Left ventricle myocardium inferior (tissue), 1 donor: ENCODE data around the gene MFSD6L. TPM values are rescaled to one million over a fixed set of nuclear protein-coding genes. Genes with fewer than 3 reads are reported as not detected.

ENCODE experiments used
- DNase-seq: peaks from one replicate; pipeline ENCODE4 v3.0.0-alpha.2; 2020
- H3K27ac ChIP-seq: fragments of 200-600 bp; replicated peaks from 2 replicates; pipeline ENCODE4 v1.8.0; 2021
- H3K27me3 ChIP-seq: fragments of 200-600 bp; 2 replicates; pipeline ENCODE4 v1.8.0; 2021; ENCODE audit warnings: low read depth
- H3K36me3 ChIP-seq: fragments of 200-600 bp; 2 replicates; pipeline ENCODE4 v1.8.0; 2021
- H3K4me1 ChIP-seq: fragments of 200-600 bp; 2 replicates; pipeline ENCODE4 v1.8.0; 2021
- H3K4me3 ChIP-seq: fragments of 200-600 bp; 2 replicates; pipeline ENCODE4 v1.8.0; 2021; ENCODE audit warnings: mild to moderate bottlenecking, moderate library complexity
- H3K9me3 ChIP-seq: fragments of 200-600 bp; replicated peaks from 2 replicates; pipeline ENCODE4 v1.8.0; 2021
- CTCF ChIP-seq: fragments of 200-600 bp; IDR thresholded peaks from 2 replicates; pipeline ENCODE4 v1.8.0; 2021; ENCODE audit warnings: antibody characterized with exemption, mild to moderate bottlenecking, borderline replicate concordance
- intact Hi-C: fragments of 100-400 bp; cut with micrococcal nuclease; formaldehyde crosslinking; loops from one replicate; pipeline ENCODE4 v1.11.0; 2022
- long read RNA-seq: library from polyadenylated mRNA; unstranded; transcript quantifications from one replicate; pipeline ENCODE4 v2.0.0, GENCODE V29; 2021
- total RNA-seq: library from RNA; stranded (reverse); fragmentation: NEBNext Ultra II Directional; extraction: Animal tissue kit (Norgen Biotek cat#: 25700); gene quantifications from one replicate; pipeline ENCODE4 v1.2.1, GENCODE V29; 2021
- donor health status: DM: no; HTN: yes; CAD: no; lungs with severe emphysema.

Gene MFSD6L
- not detected for total RNA-seq
- long read RNA-seq, result 0 reads

GRCh38 chr17:8798846-8799569 is at the start of gene MFSD6L:
Gene MFSD6L (minus strand): TSS chr17:8799365. CDS start chr17:8799120, 245 bp downstream.
- no peaks in the 10 kb centered on the region for H3K36me3 ChIP-seq
- H3K27ac ChIP-seq, result no peak within 1 kb of the TSS
- no peaks in the 10 kb centered on the region for H3K9me3 ChIP-seq
- peaks cover 9% of the 10 kb centered on the region for H3K4me1 ChIP-seq
- H3K27me3 ChIP-seq, result peaks cover 14% of the 10 kb centered on the region
- DNase-seq, result no peak
- intact Hi-C loops, result no loop called here
- TF ChIP-seq CTCF, result peak; percentile 37
- H3K4me3 ChIP-seq, result peak within 1 kb of the TSS; percentile 11

GRCh38 chr17:8847891-8848290 is 48.7 kb upstream of the MFSD6L start:
- no peak for DNase-seq
- intact Hi-C loops, result no loop called here
- Histone ChIP-seq H3K27me3 (no peaks in the 10 kb centered on the region), H3K36me3 (no peaks in the 10 kb centered on the region), H3K9me3 (no peaks in the 10 kb centered on the region), H3K4me3 (no peak overlapping the region), H3K4me1 (peaks cover 28% of the 10 kb centered on the region), H3K27ac (peak overlapping the region; percentile 92)
- no peak for TF ChIP-seq CTCF

- H3K4me3 ChIP-seq, result no peak overlapping the region
- no peaks in the 10 kb centered on the region for H3K27me3 ChIP-seq
- H3K4me1 ChIP-seq, result peaks cover 28% of the 10 kb centered on the region
- no peaks in the 10 kb centered on the region for H3K9me3 ChIP-seq
- intact Hi-C loops, result no loop called here
- no peak for DNase-seq
- peak overlapping the region; percentile 92 for H3K27ac ChIP-seq
- no peak for TF ChIP-seq CTCF
- H3K36me3 ChIP-seq, result no peaks in the 10 kb centered on the region
These were observed 47.6 kb upstream of the MFSD6L start for GRCh38 chr17:8846768-8847211.

GRCh38 chr17:8844229-8845218 is 45.4 kb upstream of the MFSD6L start:
- no peak overlapping the region for H3K4me3 ChIP-seq
- no peak overlapping the region for H3K27ac ChIP-seq
- H3K4me1 ChIP-seq, result peaks cover 30% of the 10 kb centered on the region
- H3K9me3 ChIP-seq, result no peaks in the 10 kb centered on the region
- DNase-seq, result no peak
- intact Hi-C loops, result no loop called here
- TF ChIP-seq CTCF, result no peak
- H3K27me3 ChIP-seq, result no peaks in the 10 kb centered on the region
- no peaks in the 10 kb centered on the region for H3K36me3 ChIP-seq

- Histone ChIP-seq H3K27me3 (no peaks in the 10 kb centered on the region), H3K27ac (no peak overlapping the region), H3K36me3 (no peaks in the 10 kb centered on the region), H3K9me3 (no peaks in the 10 kb centered on the region), H3K4me1 (peaks cover 31% of the 10 kb centered on the region), H3K4me3 (no peak overlapping the region)
- no peak for TF ChIP-seq CTCF
- DNase-seq, result no peak
- intact Hi-C loops, result no loop called here
These were observed 44.2 kb upstream of the MFSD6L start for GRCh38 chr17:8843344-8843743.
